Right atrium auricular region (tissue), 2 donors: ENCODE data around the gene SPON1. TPM values are rescaled to one million over a fixed set of nuclear protein-coding genes. Genes with fewer than 3 reads are reported as not detected.

Experiments
- DNase-seq: peaks from one replicate; pipeline ENCODE4 v3.0.0-alpha.2; 2019; ENCODE audit warnings: low spot score
- H3K27ac ChIP-seq, 2 donors: fragments of 200-600 bp; sonication (generic); 1 replicate in 1 of 2; 2 replicates in 1 of 2; pipeline ENCODE4 v1.5.1; 2016 to 2019
- H3K27me3 ChIP-seq, 2 donors: fragments of 200-600 bp; sonication (generic); one replicate each; pipeline versions ENCODE4 v1.5.1 to v1.6.0; 2017 to 2019
- H3K36me3 ChIP-seq: fragments of 200-600 bp; sonication (generic); one replicate; pipeline ENCODE4 v1.5.1; 2016
- H3K4me1 ChIP-seq, 2 donors: fragments of 200-600 bp; sonication (generic); one replicate each; pipeline versions ENCODE4 v1.5.1 to v1.6.0; 2017 to 2019
- H3K4me3 ChIP-seq, 2 donors: fragments of 200-600 bp; sonication (generic); 1 replicate in 1 of 2; 2 replicates in 1 of 2; pipeline ENCODE4 v1.5.1; 2017 to 2019; ENCODE audit warnings: mild to moderate bottlenecking in 1 of 2, moderate library complexity in 1 of 2
- H3K9me3 ChIP-seq, 2 donors: fragments of 200-600 bp; sonication (generic); one replicate each; pipeline ENCODE4 v1.5.1; 2019
- total RNA-seq, 2 donors: library from RNA; depleted of rRNA; stranded (reverse); fragments of >200 nt; gene quantifications; one replicate each; pipeline ENCODE4 v1.1.0, GENCODE V29; 2016
- TF ChIP-seq, protein P1 (sequence below), 2 donors: fragments of 200-600 bp; sonication (generic); IDR thresholded peaks; one replicate each; pipeline ENCODE4 v1.5.1; 2019; ENCODE audit warnings: antibody characterized with exemption in 2 of 2

The SPON1 gene
- total RNA-seq, 2 donors from 2014 or later, result 22.8 to 27.0 TPM

- TF ChIP-seq, protein P1, sequence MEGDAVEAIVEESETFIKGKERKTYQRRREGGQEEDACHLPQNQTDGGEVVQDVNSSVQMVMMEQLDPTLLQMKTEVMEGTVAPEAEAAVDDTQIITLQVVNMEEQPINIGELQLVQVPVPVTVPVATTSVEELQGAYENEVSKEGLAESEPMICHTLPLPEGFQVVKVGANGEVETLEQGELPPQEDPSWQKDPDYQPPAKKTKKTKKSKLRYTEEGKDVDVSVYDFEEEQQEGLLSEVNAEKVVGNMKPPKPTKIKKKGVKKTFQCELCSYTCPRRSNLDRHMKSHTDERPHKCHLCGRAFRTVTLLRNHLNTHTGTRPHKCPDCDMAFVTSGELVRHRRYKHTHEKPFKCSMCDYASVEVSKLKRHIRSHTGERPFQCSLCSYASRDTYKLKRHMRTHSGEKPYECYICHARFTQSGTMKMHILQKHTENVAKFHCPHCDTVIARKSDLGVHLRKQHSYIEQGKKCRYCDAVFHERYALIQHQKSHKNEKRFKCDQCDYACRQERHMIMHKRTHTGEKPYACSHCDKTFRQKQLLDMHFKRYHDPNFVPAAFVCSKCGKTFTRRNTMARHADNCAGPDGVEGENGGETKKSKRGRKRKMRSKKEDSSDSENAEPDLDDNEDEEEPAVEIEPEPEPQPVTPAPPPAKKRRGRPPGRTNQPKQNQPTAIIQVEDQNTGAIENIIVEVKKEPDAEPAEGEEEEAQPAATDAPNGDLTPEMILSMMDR (IDR thresholded peaks at IDR 0.05), result no peak
- no peaks in the 10 kb centered on the region for H3K4me1 ChIP-seq
- no peak overlapping the region for H3K4me3 ChIP-seq
- no peaks in the 10 kb centered on the region for H3K9me3 ChIP-seq
- H3K27ac ChIP-seq, result no peak overlapping the region
- H3K27me3 ChIP-seq, result no peaks in the 10 kb centered on the region
- no peaks in the 10 kb centered on the region for H3K36me3 ChIP-seq
- DNase-seq, result no peak
Measured at GRCh38 chr11:14132312-14132711, 169.8 kb downstream of the SPON1 start.

DNA sequence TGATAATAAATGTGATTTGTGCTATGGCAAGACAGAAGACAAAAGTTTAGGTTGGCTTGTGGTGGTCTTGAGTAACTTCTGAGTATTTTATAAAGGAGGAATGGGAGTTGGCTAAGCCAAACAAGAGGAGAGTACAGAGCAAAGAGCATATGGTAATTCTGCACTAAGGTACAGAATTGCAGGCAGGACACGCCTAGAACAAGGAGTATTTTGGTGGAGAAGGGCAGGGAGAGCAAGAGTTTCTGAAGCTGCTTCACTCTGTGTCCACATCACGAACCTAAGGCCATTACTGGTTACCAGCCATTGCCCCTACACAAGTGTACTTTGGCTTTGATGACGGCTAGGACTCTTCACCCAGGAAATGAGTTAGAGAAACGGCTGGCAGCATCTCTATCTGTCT is 170.9 kb downstream of the SPON1 start:
- H3K9me3 ChIP-seq, result no peaks in the 10 kb centered on the region
- H3K4me3 ChIP-seq, result no peak overlapping the region
- no peak overlapping the region for H3K27ac ChIP-seq
- no peak for DNase-seq
- no peaks in the 10 kb centered on the region for H3K4me1 ChIP-seq
- TF ChIP-seq, protein P1 (IDR thresholded peaks at IDR 0.05), result no peak
- H3K36me3 ChIP-seq, result no peaks in the 10 kb centered on the region
- no peaks in the 10 kb centered on the region for H3K27me3 ChIP-seq

GRCh38 chr11:14136561-14136960 is 174.0 kb downstream of the SPON1 start:
- H3K4me1 ChIP-seq, result no peaks in the 10 kb centered on the region
- H3K27ac ChIP-seq, result no peak overlapping the region
- no peak for DNase-seq
- H3K27me3 ChIP-seq, result no peaks in the 10 kb centered on the region
- no peaks in the 10 kb centered on the region for H3K9me3 ChIP-seq
- TF ChIP-seq, protein P1 (IDR thresholded peaks at IDR 0.05), result no peak
- H3K4me3 ChIP-seq, result no peak overlapping the region
- no peaks in the 10 kb centered on the region for H3K36me3 ChIP-seq

DNA sequence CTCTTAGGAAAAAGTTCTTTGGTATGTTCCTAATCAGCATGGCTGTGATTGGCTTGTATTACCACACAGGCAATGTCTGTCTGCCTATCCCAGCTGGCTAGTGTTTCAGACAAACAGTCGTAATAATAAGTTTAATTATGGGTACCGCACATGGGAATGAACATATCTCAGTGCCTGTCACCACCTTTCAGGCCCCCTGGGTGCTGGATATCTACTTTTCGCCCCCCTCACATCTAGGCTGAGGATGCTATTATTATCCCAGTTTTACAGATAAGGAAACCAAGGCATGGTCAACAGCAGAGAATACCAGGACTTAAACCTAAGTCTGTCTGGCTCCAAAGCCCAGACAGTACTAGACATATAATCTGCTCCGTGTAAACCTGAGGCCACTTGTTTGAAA is 174.8 kb downstream of the SPON1 start:
- Histone ChIP-seq H3K4me3 (no peak overlapping the region), H3K9me3 (no peaks in the 10 kb centered on the region), H3K36me3 (no peaks in the 10 kb centered on the region), H3K27ac (no peak overlapping the region), H3K4me1 (no peaks in the 10 kb centered on the region), H3K27me3 (no peaks in the 10 kb centered on the region)
- TF ChIP-seq, protein P1 (IDR thresholded peaks at IDR 0.05), result no peak
- DNase-seq, result no peak

DNA sequence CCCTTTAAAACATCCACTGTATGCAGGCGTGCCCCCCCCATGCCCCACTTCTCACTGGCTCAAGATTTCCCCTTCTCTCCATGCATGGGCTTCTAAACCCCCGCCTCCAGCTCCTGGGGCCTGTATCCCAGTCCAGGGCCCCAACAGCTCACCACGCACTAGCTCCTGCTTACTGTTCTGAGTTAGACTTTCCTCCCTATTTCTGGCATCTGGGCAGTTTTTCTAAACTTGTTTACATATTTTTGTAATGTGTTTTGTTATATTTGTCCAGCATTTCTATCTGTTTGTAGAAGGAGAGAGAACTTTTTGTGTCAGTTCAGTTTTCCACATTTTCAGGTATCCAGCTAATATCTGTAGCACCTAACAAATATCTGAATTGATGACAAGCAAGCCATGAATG is 178.5 kb downstream of the SPON1 start:
- Histone ChIP-seq H3K4me3 (no peak overlapping the region), H3K36me3 (no peaks in the 10 kb centered on the region), H3K27ac (no peak overlapping the region), H3K4me1 (no peaks in the 10 kb centered on the region), H3K9me3 (no peaks in the 10 kb centered on the region), H3K27me3 (no peaks in the 10 kb centered on the region)
- no peak for DNase-seq
- TF ChIP-seq, protein P1 (IDR thresholded peaks at IDR 0.05), result no peak

DNA sequence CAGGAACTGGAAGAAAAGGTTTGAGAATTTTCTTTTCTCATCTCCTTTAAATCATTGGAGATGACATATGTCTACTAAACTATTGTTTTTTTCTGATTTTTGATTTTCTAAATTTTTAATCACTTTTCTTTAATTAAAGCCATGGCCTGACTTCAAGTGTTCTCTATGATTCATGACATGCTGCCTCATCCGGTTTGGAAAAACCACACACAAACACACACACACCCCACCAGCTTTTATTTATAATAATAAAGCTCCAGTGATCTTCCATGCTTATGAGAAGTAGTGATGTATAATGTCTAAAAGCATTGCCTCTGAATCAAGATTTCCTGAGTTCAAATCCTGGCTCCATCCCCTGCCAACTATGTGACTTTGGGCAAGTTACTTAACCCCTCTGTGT is 179.2 kb downstream of the SPON1 start:
- TF ChIP-seq, protein P1 (IDR thresholded peaks at IDR 0.05), result no peak
- H3K4me3 ChIP-seq, result no peak overlapping the region
- no peaks in the 10 kb centered on the region for H3K27me3 ChIP-seq
- no peaks in the 10 kb centered on the region for H3K4me1 ChIP-seq
- no peaks in the 10 kb centered on the region for H3K36me3 ChIP-seq
- no peak overlapping the region for H3K27ac ChIP-seq
- no peak for DNase-seq
- no peaks in the 10 kb centered on the region for H3K9me3 ChIP-seq
